Pancreas (tissue), 10 donors: Measurements from ENCODE around the gene SULT6B1. TPM values are rescaled to one million over a fixed set of nuclear protein-coding genes. Genes with fewer than 3 reads are reported as not detected.

Source experiments
- ATAC-seq, 4 donors: fragments of 200-7000 bp; cut with Tn5 transposase; one replicate each; pipeline versions ENCODE4 v1.8.0 to v1.9.1; 2020; ENCODE audit warnings: mild to moderate bottlenecking in 4 of 4, moderate library complexity in 4 of 4
- DNase-seq, 6 donors: peaks; one replicate each; pipeline ENCODE4 v3.0.0-alpha.2; 2020
- FAIRE-seq: peaks from 2 replicates; lab custom pipeline; 2012; peaks lifted over from hg19 to GRCh38; lab: Jason Lieb, UNC
- H3K27ac ChIP-seq, 4 donors: fragments of 200-600 bp; sonication (generic); 1 replicate in 3 of 4; 2 replicates in 1 of 4; pipeline versions ENCODE4 v1.5.0 to v1.8.0; 2020
- H3K27me3 ChIP-seq, 4 donors: fragments of 200-600 bp; one replicate each; pipeline ENCODE4 v1.8.0; 2021
- H3K36me3 ChIP-seq, 3 donors: fragments of 200-600 bp; sonication (generic) in 1 of 3; one replicate each; pipeline versions ENCODE4 v1.5.0 to v1.8.0; 2020 to 2021
- H3K4me1 ChIP-seq, 3 donors: fragments of 200-600 bp; one replicate each; pipeline ENCODE4 v1.8.0; 2021
- H3K4me3 ChIP-seq, 4 donors: fragments of 200-600 bp; sonication (generic) in 2 of 4; one replicate each; pipeline versions ENCODE4 v1.5.0 to v1.8.0; 2020 to 2021
- H3K9me3 ChIP-seq, 4 donors: fragments of 200-600 bp; one replicate each; pipeline ENCODE4 v1.8.0; 2021
- CTCF ChIP-seq, 4 donors: fragments of 200-600 bp; sonication (generic) in 3 of 4; IDR thresholded peaks; one replicate each; pipeline versions ENCODE4 v1.5.0 to v1.8.0; 2021; ENCODE audit warnings: antibody characterized with exemption in 4 of 4
- WGBS, 2 donors: extraction: QIAGEN DNeasy Blood & Tissue Kit; methylation state at CpG; one replicate each; pipeline ENCODE4 v1.1.7; 2013; 5-methylcytosine and 5-hydroxymethylcytosine counted together
- intact Hi-C, 3 donors: fragments of 100-400 bp; cut with DNase I; formaldehyde crosslinking; loops; one replicate each; pipeline versions ENCODE4 v1.11.1 to v1.14.2; 2022
- polyA plus RNA-seq, 2 donors: library from polyadenylated mRNA; stranded (reverse); fragments of 200-250 nt; gene quantifications; one replicate each; pipeline ENCODE4 v1.2.3, GENCODE V29; 2013
- total RNA-seq, 6 donors: library from RNA; stranded (reverse); fragmentation: NEBNext Ultra II Directional in 4 of 6; extraction: Animal tissue kit (Norgen Biotek cat#: 25700) in 4 of 6; gene quantifications; one replicate each; pipeline versions ENCODE4 v1.2.1 to v1.2.4, GENCODE V29; 2021 to 2023
- donor health status: healthy with polysubstance abuse.
- donor health status: DM: no; HTN: no; CAD: no; lungs with moderate emphysema.
- donor health status: DM: no; HTN: no; CAD: no.
- donor health status: control.
- donor health status: control.
- donor health status: Bipolar disorder and iron deficiency.
- donor health status: DM: yes; HTN: yes; CAD: no.
- donor health status: DM: no; HTN: no; CAD: no.
- donor health status: DM: no; HTN: no; CAD: no.
- donor health status: DM: yes; HTN: yes; CAD: no.

SULT6B1 gene
- total and polyA plus RNA-seq, 8 donors: not detected

GRCh38 chr2:37154785-37155184 is 33.7 kb downstream of the SULT6B1 start:
- ATAC-seq (no peak), DNase-seq (no peak), FAIRE-seq (no peak)
- TF ChIP-seq CTCF (IDR thresholded peaks at IDR 0.05): no peak
- Histone ChIP-seq H3K4me1 (peaks cover 0 to 18% (median 15%) of the 10 kb centered on the region in 3 donors), H3K9me3 (no peaks in the 10 kb centered on the region), H3K27ac (no peak overlapping the region), H3K27me3 (no peaks in the 10 kb centered on the region), H3K4me3 (no peak overlapping the region), H3K36me3 (no peaks in the 10 kb centered on the region)
- intact Hi-C loops: no loop called here
- WGBS, 2 donors: 93 to 94% methylated on average over 4 of the region's 4 CpGs

DNA sequence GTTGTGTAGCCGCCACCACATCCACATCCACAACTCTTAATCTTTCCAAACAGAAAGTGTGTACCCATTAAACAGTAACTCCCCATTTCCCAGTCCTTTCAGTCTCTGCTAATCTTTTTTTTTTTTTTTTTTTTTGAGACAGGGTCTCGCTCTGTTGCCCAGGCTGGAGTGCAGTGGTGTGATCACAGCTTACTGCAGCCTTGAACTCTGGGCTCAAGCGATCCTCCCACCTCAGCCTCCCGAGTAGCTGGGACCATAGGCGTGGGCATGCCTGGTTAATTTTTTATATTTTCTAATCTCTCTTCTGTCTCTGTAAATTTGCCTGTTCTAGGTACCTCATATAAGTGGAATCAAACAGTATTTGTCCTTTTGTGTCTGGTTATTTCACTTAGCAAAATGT is 35.2 kb downstream of the SULT6B1 start:
- Histone ChIP-seq H3K27me3 (no peaks in the 10 kb centered on the region), H3K4me3 (no peak overlapping the region), H3K36me3 (no peaks in the 10 kb centered on the region), H3K9me3 (no peaks in the 10 kb centered on the region), H3K4me1 (peaks cover 0 to 22% (median 18%) of the 10 kb centered on the region in 3 donors), H3K27ac (no peak overlapping the region)
- TF ChIP-seq CTCF (IDR thresholded peaks at IDR 0.05): no peak
- FAIRE-seq (no peak), DNase-seq (no peak), ATAC-seq (no peak)
- intact Hi-C loops: no loop called here
- WGBS, 2 donors: 87 to 96% methylated on average over 5 of the region's 5 CpGs

DNA sequence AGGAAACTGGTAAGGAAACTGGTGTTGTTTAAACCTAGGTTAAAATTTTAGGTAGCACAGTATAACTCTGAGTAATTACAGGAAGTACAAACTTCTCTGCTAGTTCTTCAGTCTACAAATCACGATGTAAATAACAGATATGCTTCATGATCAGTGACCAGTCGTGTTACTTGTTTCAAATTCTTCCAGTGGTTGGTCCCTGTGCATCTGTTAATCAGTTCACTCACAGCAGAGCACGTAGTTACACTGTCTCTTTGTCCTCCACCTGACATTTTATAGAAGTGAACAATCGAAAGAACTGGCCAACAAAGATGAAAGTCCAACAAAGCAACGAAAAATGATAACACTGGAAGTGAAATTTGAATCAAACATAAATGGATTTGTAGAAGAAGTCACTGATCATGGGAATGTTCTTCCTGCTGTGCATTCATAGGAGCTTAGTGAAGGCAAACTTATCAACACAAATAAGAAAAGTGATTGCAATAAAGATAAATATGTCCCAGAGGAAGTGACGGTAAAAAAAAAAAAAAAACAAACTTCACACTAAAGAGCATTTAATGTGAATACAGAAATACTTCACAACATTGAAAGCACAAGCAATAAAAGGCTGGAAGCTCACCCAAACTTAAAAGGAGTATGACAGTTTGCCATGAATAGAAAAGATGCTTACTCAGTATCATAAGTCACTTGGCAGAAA is 38.7 kb downstream of the SULT6B1 start:
- H3K4me1 ChIP-seq: peaks cover 0 to 14% (median 9%) of the 10 kb centered on the region in 3 donors
- WGBS, 2 donors: 6 to 8% methylated on average over 6 of the region's 6 CpGs
- intact Hi-C loops: no loop called here
- ATAC-seq (peak in 3 of 4 donors; percentile 12 to 61 (median 58)), DNase-seq (no peak), FAIRE-seq (no peak)
- no peak for TF ChIP-seq CTCF (IDR thresholded peaks at IDR 0.05)
- no peaks in the 10 kb centered on the region for H3K27me3 ChIP-seq
- H3K27ac ChIP-seq: no peak overlapping the region
- H3K36me3 ChIP-seq: peaks cover 0 to 24% (median 5%) of the 10 kb centered on the region in 3 donors
- H3K4me3 ChIP-seq: no peak overlapping the region
- H3K9me3 ChIP-seq: no peaks in the 10 kb centered on the region

DNA sequence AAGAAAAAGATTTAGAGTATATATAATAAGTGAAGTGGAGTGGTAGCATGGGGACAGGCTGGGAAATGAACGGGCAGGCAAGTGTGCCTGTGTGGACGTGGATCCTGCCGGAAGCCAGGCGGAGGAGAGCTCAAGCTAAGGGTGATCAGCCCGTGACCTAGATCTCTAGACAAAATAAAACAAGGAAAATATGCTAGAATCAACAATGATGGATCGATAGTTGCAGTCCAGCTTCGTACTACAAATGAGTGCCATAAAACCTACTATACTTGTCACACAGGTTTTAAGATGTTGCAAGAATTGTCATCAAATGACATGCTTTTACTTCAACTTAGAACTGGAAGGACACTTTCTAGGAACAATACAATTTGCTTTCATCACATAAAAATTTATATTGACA is 40.1 kb downstream of the SULT6B1 start:
- peaks cover 0 to 33% (median 5%) of the 10 kb centered on the region in 3 donors for H3K36me3 ChIP-seq
- DNase-seq (peak in 1 of 6 donors; percentile 21), ATAC-seq (peak; percentile 45 to 73 (median 52)), FAIRE-seq (no peak)
- TF ChIP-seq CTCF (IDR thresholded peaks at IDR 0.05): no peak
- peak overlapping the region in 1 of 4 donors; percentile 28 for H3K27ac ChIP-seq
- no peak overlapping the region for H3K4me3 ChIP-seq
- peaks cover 0 to 14% (median 9%) of the 10 kb centered on the region in 3 donors for H3K4me1 ChIP-seq
- H3K27me3 ChIP-seq: no peaks in the 10 kb centered on the region
- intact Hi-C loops: no loop called here
- WGBS, 2 donors: 50 to 60% methylated on average over 7 of the region's 7 CpGs
- no peaks in the 10 kb centered on the region for H3K9me3 ChIP-seq

DNA sequence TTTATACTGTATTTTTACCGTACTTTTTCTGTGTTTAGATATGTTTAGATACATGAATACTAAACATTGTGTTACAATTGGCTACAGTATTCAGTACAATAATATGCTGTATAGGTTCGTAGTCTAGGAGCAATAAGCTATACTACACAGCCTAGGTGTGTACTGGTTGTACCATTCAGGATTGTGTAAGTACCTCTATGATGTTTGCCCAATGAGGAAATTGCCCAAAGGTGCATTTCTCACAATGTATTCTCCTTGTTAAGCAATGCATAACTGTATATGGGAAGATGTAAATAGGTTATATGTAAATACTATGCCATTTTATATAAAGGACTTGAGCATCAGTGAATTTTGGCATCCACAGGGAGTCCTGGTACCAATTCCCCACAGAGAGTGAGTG is 42.4 kb downstream of the SULT6B1 start:
- FAIRE-seq (no peak), DNase-seq (no peak), ATAC-seq (no peak)
- intact Hi-C loops: no loop called here
- Histone ChIP-seq H3K27ac (no peak overlapping the region), H3K4me3 (no peak overlapping the region), H3K27me3 (no peaks in the 10 kb centered on the region), H3K36me3 (peaks cover 0 to 33% (median 5%) of the 10 kb centered on the region in 3 donors), H3K4me1 (peaks cover 0 to 14% (median 9%) of the 10 kb centered on the region in 3 donors), H3K9me3 (no peaks in the 10 kb centered on the region)
- TF ChIP-seq CTCF (IDR thresholded peaks at IDR 0.05): no peak
- WGBS, 2 donors: 99 to 100% methylated on average over 2 of the region's 2 CpGs
